H9 (cell line): Measurements from ENCODE around the gene UTS2R. TPM values are rescaled to one million over a fixed set of nuclear protein-coding genes. Genes with fewer than 3 reads are reported as not detected.
"Not testable (repeated sequence)": the region's sequence is repeated elsewhere in the genome, so short reads cannot be mapped to it uniquely, and the experiment has no call there.

Experiments
- DNase-seq: peaks from one replicate; pipeline ENCODE4 v3.0.0-alpha.2; 2017
- H2AFZ ChIP-seq: one replicate; pipeline ENCODE4 v1.6.1; 2013; ENCODE audit warnings: mild to moderate bottlenecking, low read length, control low read depth, moderate library complexity
- H2AK5ac ChIP-seq: 2 replicates; pipeline ENCODE4 v1.6.1; 2013; ENCODE audit warnings: low read length, control low read depth, mixed read lengths; ENCODE audit not compliant: insufficient read length
- H2BK120ac ChIP-seq: one replicate; pipeline ENCODE4 v1.6.1; 2013; ENCODE audit warnings: low read depth, mild to moderate bottlenecking, low read length, control low read depth, inconsistent platforms; ENCODE audit not compliant: poor library complexity, severe bottlenecking
- H2BK12ac ChIP-seq: 2 replicates; pipeline ENCODE4 v1.6.1; 2013; ENCODE audit warnings: low read length, control low read depth, mixed read lengths, low read depth; ENCODE audit not compliant: insufficient read length
- H2BK15ac ChIP-seq: 2 replicates; pipeline ENCODE4 v1.6.1; 2013; ENCODE audit warnings: low read depth, low read length, control low read depth
- H2BK20ac ChIP-seq: one replicate; pipeline ENCODE4 v1.6.1; 2013; ENCODE audit warnings: low read depth, mild to moderate bottlenecking, low read length, control low read depth, inconsistent platforms; ENCODE audit not compliant: poor library complexity, severe bottlenecking
- H2BK5ac ChIP-seq: 2 replicates; pipeline ENCODE4 v1.6.1; 2013; ENCODE audit warnings: low read length, control low read depth, mixed read lengths; ENCODE audit not compliant: insufficient read length
- H3K14ac ChIP-seq: 2 replicates; pipeline ENCODE4 v1.6.1; 2013; ENCODE audit warnings: low read length, control low read depth; ENCODE audit not compliant: insufficient read depth
- H3K18ac ChIP-seq: 2 replicates; pipeline ENCODE4 v1.6.1; 2013; ENCODE audit warnings: low read depth, mild to moderate bottlenecking, mixed read lengths, low read length, control low read depth; ENCODE audit not compliant: insufficient read length
- H3K23ac ChIP-seq: 2 replicates; pipeline ENCODE4 v1.6.1; 2013; ENCODE audit warnings: low read length, control low read depth, mixed read lengths, low read depth; ENCODE audit not compliant: insufficient read length
- H3K23me2 ChIP-seq: 2 replicates; pipeline ENCODE4 v1.6.1; 2013; ENCODE audit warnings: low read depth, mild to moderate bottlenecking, mixed read lengths, low read length, control low read depth; ENCODE audit not compliant: insufficient read length, poor library complexity, severe bottlenecking
- H3K27ac ChIP-seq: 2 replicates; pipeline ENCODE4 v1.5.1; 2013; ENCODE audit warnings: low read length, control low read depth, mixed read lengths, low read depth; ENCODE audit not compliant: insufficient read length
- H3K27me3 ChIP-seq: 2 replicates; pipeline ENCODE4 v1.6.1; 2013; ENCODE audit warnings: low read length, control low read depth, inconsistent platforms; ENCODE audit not compliant: insufficient read depth
- H3K4ac ChIP-seq: 2 replicates; pipeline ENCODE4 v1.6.1; 2013; ENCODE audit warnings: low read depth, mild to moderate bottlenecking, control low read depth, inconsistent platforms, low read length, moderate library complexity
- H3K4me1 ChIP-seq: 2 replicates; pipeline ENCODE4 v1.6.1; 2013; ENCODE audit warnings: low read length, control low read depth, inconsistent platforms; ENCODE audit not compliant: insufficient read depth
- H3K4me2 ChIP-seq: 2 replicates; pipeline ENCODE4 v1.6.1; 2013; ENCODE audit warnings: low read length, control low read depth, mixed read lengths; ENCODE audit not compliant: insufficient read length, insufficient read depth
- H3K56ac ChIP-seq: 2 replicates; pipeline ENCODE4 v1.6.1; 2013; ENCODE audit warnings: low read depth, mild to moderate bottlenecking, mixed read lengths, low read length, control low read depth; ENCODE audit not compliant: insufficient read length
- H3K79me1 ChIP-seq: 2 replicates; pipeline ENCODE4 v1.6.1; 2013; ENCODE audit warnings: low read depth, mild to moderate bottlenecking, moderate library complexity, low read length, control low read depth, inconsistent platforms; ENCODE audit not compliant: insufficient read depth, poor library complexity, severe bottlenecking
- H3K79me2 ChIP-seq: 2 replicates; pipeline ENCODE4 v1.6.1; 2013; ENCODE audit warnings: low read length, control low read depth, inconsistent platforms; ENCODE audit not compliant: insufficient read depth
- H3K9ac ChIP-seq: 2 replicates; pipeline ENCODE4 v1.6.1; 2013; ENCODE audit warnings: low read length, control low read depth, mixed read lengths; ENCODE audit not compliant: insufficient read length; ENCODE audit errors: extremely low read depth
- H3K9me3 ChIP-seq: one replicate; pipeline ENCODE4 v1.6.1; 2013; ENCODE audit warnings: low read depth, low read length, inconsistent platforms; ENCODE audit not compliant: control insufficient read depth
- H3T11ph ChIP-seq: one replicate; pipeline ENCODE4 v1.6.1; 2013; ENCODE audit warnings: mild to moderate bottlenecking, low read length, control low read depth, inconsistent platforms
- H4K20me1 ChIP-seq: one replicate; pipeline ENCODE4 v1.6.1; 2013; ENCODE audit not compliant: control insufficient read depth, insufficient read length, insufficient read depth
- H4K5ac ChIP-seq: 2 replicates; pipeline ENCODE4 v1.6.1; 2013; ENCODE audit warnings: low read depth, mild to moderate bottlenecking, mixed read lengths, low read length, control low read depth; ENCODE audit not compliant: insufficient read length
- H4K8ac ChIP-seq: replicated peaks from 2 replicates; pipeline ENCODE4 v1.6.1; 2013; ENCODE audit warnings: low read length, control low read depth, mixed read lengths, low read depth; ENCODE audit not compliant: insufficient read length
- H4K91ac ChIP-seq: 2 replicates; pipeline ENCODE4 v1.6.1; 2013; ENCODE audit warnings: low read depth, mild to moderate bottlenecking, moderate library complexity, mixed read lengths, low read length, control low read depth; ENCODE audit not compliant: insufficient read length
- H3K27ac Mint-ChIP-seq, 3 experiments: 2 replicates in 2 of 3; 3 replicates in 1 of 3; pipeline ENCODE4 v1.8.0; 2020 to 2021; ENCODE audit warnings: mixed read lengths in 3 of 3, mild to moderate bottlenecking in 1 of 3, moderate library complexity in 1 of 3
- H3K27me3 Mint-ChIP-seq: 2 replicates; pipeline ENCODE4 v1.8.0; 2021; ENCODE audit warnings: low read depth, mild to moderate bottlenecking, moderate library complexity, mixed read lengths
- H3K36me3 Mint-ChIP-seq, 3 experiments: 2 replicates in 2 of 3; 3 replicates in 1 of 3; pipeline ENCODE4 v1.8.0; 2020 to 2021; ENCODE audit warnings: low read depth in 3 of 3, mixed read lengths in 3 of 3; ENCODE audit not compliant: insufficient read depth in 1 of 3
- H3K4me1 Mint-ChIP-seq, 2 experiments: 2 replicates each; pipeline ENCODE4 v1.8.0; 2020; ENCODE audit warnings: mixed read lengths in 2 of 2
- H3K4me3 Mint-ChIP-seq, 2 experiments: 2 replicates in 1 of 2; 3 replicates in 1 of 2; pipeline ENCODE4 v1.8.0; 2020 to 2021; ENCODE audit warnings: mild to moderate bottlenecking in 2 of 2, mixed read lengths in 2 of 2, moderate library complexity in 1 of 2
- H3K9me3 Mint-ChIP-seq, 2 experiments: 2 replicates in 1 of 2; 3 replicates in 1 of 2; pipeline ENCODE4 v1.8.0; 2020; ENCODE audit warnings: mild to moderate bottlenecking in 2 of 2, mixed read lengths in 2 of 2, moderate library complexity in 1 of 2
- WGBS: extraction: QIAGEN DNeasy Blood & Tissue Kit; methylation state at CpG from one replicate; pipeline ENCODE4 v1.1.7; 2013; ENCODE audit warnings: missing lambda C conversion rate, low lambda C conversion rate, mixed read lengths; ENCODE audit not compliant: insufficient read length; ENCODE audit errors: extremely low coverage; 5-methylcytosine and 5-hydroxymethylcytosine counted together
- total RNA-seq: library from RNA; stranded (reverse); gene quantifications from 2 replicates; pipeline ENCODE4 v1.2.1, GENCODE V29; 2021
- TF ChIP-seq, protein P1 (sequence below): fragments of 200-600 bp; sonication (generic); conservative IDR thresholded peaks from 3 replicates; pipeline ENCODE4 v1.8.0; 2021; ENCODE audit warnings: antibody characterized with exemption, mild to moderate bottlenecking

The UTS2R gene
- total RNA-seq, 1 experiment from 2014 or later = 0.94 TPM

DNA sequence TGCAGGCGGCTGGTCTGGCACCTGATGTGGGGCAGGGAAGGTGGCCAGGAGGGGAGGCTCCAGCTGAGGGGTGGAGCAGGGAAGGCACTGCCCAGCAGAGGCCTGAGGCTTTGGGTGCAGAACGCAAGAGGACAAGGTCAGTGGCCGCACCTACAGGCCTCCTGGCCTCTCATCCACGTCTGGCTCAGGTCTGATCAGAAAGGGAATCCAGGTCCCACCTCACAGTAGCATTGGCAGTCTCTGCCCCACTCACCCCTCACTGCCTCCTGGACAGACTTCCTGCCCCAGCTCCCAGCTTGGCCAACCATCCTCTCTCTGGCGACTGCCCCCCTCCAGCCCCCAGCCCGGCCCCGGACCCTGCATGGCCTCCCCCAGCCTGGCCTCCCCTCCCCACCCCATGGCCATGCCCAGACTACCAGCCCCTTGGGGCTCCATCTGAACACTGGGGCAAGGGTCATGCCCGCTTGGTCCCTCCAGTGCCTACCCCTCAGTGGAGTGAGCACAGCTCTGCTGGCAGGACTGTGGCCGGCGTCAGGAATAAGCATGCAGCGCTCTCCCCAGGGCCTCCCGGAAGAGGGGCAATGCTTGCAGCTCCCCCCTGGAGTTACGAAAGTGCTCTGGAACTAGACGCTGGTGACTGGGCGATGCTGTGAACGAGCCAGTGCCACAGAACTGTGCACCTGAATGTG lies 4.6 kb downstream of the UTS2R start:
- peaks cover 3 to 11% of the 10 kb centered on the region in 2 experiments for H3K4me1 Mint-ChIP-seq
- H3K4me2 ChIP-seq = no peak overlapping the region
- H3K4me3 Mint-ChIP-seq = no peak overlapping the region
- no peak overlapping the region for H3T11ph ChIP-seq
- H4K5ac ChIP-seq = no peak overlapping the region
- no peaks in the 10 kb centered on the region for H3K9me3 ChIP-seq
- no peak overlapping the region for H3K18ac ChIP-seq
- no peak overlapping the region for H3K27ac ChIP-seq
- peaks cover 7% of the 10 kb centered on the region for H3K23me2 ChIP-seq
- no peaks in the 10 kb centered on the region for H4K20me1 ChIP-seq
- no peak overlapping the region for H4K8ac ChIP-seq
- WGBS = no CpG with 5 or more reads among the region's 16 CpGs
- no peak overlapping the region for H2AFZ ChIP-seq
- TF ChIP-seq, protein P1, sequence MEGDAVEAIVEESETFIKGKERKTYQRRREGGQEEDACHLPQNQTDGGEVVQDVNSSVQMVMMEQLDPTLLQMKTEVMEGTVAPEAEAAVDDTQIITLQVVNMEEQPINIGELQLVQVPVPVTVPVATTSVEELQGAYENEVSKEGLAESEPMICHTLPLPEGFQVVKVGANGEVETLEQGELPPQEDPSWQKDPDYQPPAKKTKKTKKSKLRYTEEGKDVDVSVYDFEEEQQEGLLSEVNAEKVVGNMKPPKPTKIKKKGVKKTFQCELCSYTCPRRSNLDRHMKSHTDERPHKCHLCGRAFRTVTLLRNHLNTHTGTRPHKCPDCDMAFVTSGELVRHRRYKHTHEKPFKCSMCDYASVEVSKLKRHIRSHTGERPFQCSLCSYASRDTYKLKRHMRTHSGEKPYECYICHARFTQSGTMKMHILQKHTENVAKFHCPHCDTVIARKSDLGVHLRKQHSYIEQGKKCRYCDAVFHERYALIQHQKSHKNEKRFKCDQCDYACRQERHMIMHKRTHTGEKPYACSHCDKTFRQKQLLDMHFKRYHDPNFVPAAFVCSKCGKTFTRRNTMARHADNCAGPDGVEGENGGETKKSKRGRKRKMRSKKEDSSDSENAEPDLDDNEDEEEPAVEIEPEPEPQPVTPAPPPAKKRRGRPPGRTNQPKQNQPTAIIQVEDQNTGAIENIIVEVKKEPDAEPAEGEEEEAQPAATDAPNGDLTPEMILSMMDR = no peak
- no peak for DNase-seq
- no peak overlapping the region for H2AK5ac ChIP-seq
- peaks cover 34% of the 10 kb centered on the region for H3K27me3 Mint-ChIP-seq
- no peaks in the 10 kb centered on the region; a peak in 1 of 5 replicates for H3K9me3 Mint-ChIP-seq
- no peak overlapping the region for H2BK120ac ChIP-seq
- H3K27ac Mint-ChIP-seq = no peak overlapping the region
- no peak overlapping the region for H2BK5ac ChIP-seq
- H2BK12ac ChIP-seq = no peak overlapping the region
- no peaks in the 10 kb centered on the region for H3K79me2 ChIP-seq
- no peak overlapping the region for H3K56ac ChIP-seq
- no peak overlapping the region for H2BK15ac ChIP-seq
- H3K23ac ChIP-seq = no peak overlapping the region
- no peaks in the 10 kb centered on the region for H3K36me3 Mint-ChIP-seq
- no peaks in the 10 kb centered on the region; the same call in 1 of the 2 replicates for H3K4me1 ChIP-seq
- H3K14ac ChIP-seq = no peak overlapping the region; the same call in 1 of the 2 replicates
- H2BK20ac ChIP-seq = no peak overlapping the region
- peaks cover 8% of the 10 kb centered on the region for H3K27me3 ChIP-seq
- H3K79me1 ChIP-seq = no peaks in the 10 kb centered on the region
- H3K9ac ChIP-seq = no peak overlapping the region
- H4K91ac ChIP-seq = no peak overlapping the region
- H3K4ac ChIP-seq = no peak overlapping the region

DNA sequence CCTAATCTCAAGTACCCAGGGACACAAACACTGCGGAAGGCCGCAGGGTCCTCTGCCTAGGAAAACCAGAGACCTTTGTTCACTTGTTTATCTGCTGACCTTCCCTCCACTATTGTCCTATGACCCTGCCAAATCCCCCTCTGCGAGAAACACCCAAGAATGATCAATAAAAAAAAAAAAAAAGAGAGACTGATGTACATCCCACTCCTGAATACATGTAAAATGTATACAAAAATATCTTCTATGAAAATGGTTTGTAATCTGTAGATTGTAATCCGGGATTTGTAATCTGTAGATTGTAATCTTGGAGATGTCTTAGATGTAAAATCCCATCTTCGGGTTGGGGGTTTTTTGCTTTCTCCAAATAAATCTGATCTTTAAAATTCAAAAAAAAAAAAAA lies 5.7 kb downstream of the UTS2R start:
- H3K23ac ChIP-seq, H3K56ac ChIP-seq, H4K20me1 ChIP-seq, H3K4ac ChIP-seq, H2BK20ac ChIP-seq, H2BK15ac ChIP-seq, H3K4me2 ChIP-seq, H3K23me2 ChIP-seq, DNase-seq, H3K79me2 ChIP-seq, H4K91ac ChIP-seq, H2BK120ac ChIP-seq, H3K27ac ChIP-seq, H3K9me3 ChIP-seq, H3K9ac ChIP-seq, H3K18ac ChIP-seq, H2BK5ac ChIP-seq, H4K8ac ChIP-seq, H2BK12ac ChIP-seq, H3K9me3 Mint-ChIP-seq, H2AK5ac ChIP-seq, H3T11ph ChIP-seq, H3K79me1 ChIP-seq, H3K14ac ChIP-seq, H3K27ac Mint-ChIP-seq, H4K5ac ChIP-seq, H2AFZ ChIP-seq, H3K27me3 ChIP-seq, H3K36me3 Mint-ChIP-seq, H3K4me1 ChIP-seq, H3K4me3 Mint-ChIP-seq: not testable (repeated sequence)
- Mint-ChIP-seq H3K27me3 (peaks cover 33% of the 10 kb centered on the region), H3K4me1 (peaks cover 3 to 11% of the 10 kb centered on the region in 2 experiments)
- no CpG with 5 or more reads among the region's 5 CpGs for WGBS
